Common myeloid progenitor, CD34-positive (primary cell): ENCODE results near the gene TANK.
"Not testable (repeated sequence)": the region's sequence is repeated elsewhere in the genome, so short reads cannot be mapped to it uniquely, and the experiment has no call there.

Experiments used
- CTCF ChIA-PET: fragments of 350-600 bp; sonication (Branson Sonifier 250); formaldehyde crosslinking; loops from one replicate; lab custom pipeline; 2021; ENCODE audit warnings: antibody characterized with exemption; lab: Charles Lee
- POLR2A ChIA-PET: fragments of 350-600 bp; sonication (Branson Sonifier 250); formaldehyde crosslinking; loops from one replicate; lab custom pipeline; 2021; ENCODE audit warnings: antibody characterized with exemption; lab: Charles Lee
- DNase-seq, 3 donors: peaks; one replicate each; pipeline versions ENCODE4 v3.0.0 to v3.0.0-alpha.2; 2013
- H3K27ac ChIP-seq, 2 experiments: 1 replicate in 1 of 2; 2 replicates in 1 of 2; pipeline ENCODE4 v1.7.0; 2013; ENCODE audit warnings: inconsistent platforms in 2 of 2, low read length in 2 of 2, mild to moderate bottlenecking in 2 of 2, low read depth in 1 of 2, moderate library complexity in 1 of 2; ENCODE audit not compliant: severe bottlenecking in 2 of 2, insufficient read depth in 1 of 2, poor library complexity in 1 of 2
- H3K27me3 ChIP-seq, 5 experiments: replicated peaks in 2 of 5; 1 replicate in 3 of 5; 2 replicates in 2 of 5; pipeline versions ENCODE4 v1.6.1 to v1.7.0; 2013; ENCODE audit warnings: low read length in 4 of 5, mild to moderate bottlenecking in 2 of 5, moderate library complexity in 2 of 5, inconsistent platforms in 1 of 5; ENCODE audit not compliant: insufficient read depth in 5 of 5, control insufficient read depth in 4 of 5
- H3K36me3 ChIP-seq, 4 experiments: 1 replicate in 2 of 4; 2 replicates in 2 of 4; pipeline versions ENCODE4 v1.6.1 to v1.7.0; 2013; ENCODE audit warnings: low read length in 3 of 4, control low read depth in 1 of 4, mild to moderate bottlenecking in 1 of 4; ENCODE audit not compliant: control insufficient read depth in 4 of 4, insufficient read depth in 4 of 4
- H3K4me1 ChIP-seq, 4 experiments: 1 replicate in 3 of 4; 2 replicates in 1 of 4; pipeline versions ENCODE4 v1.6.1 to v1.7.1; 2013; ENCODE audit warnings: low read length in 3 of 4, mild to moderate bottlenecking in 3 of 4, control low read depth in 1 of 4, inconsistent platforms in 1 of 4, moderate library complexity in 1 of 4; ENCODE audit not compliant: control insufficient read depth in 4 of 4, insufficient read depth in 4 of 4; ENCODE audit errors: control extremely low read depth in 1 of 4
- H3K4me3 ChIP-seq, 7 experiments: 1 replicate in 4 of 7; 2 replicates in 3 of 7; pipeline versions ENCODE4 v1.5.1 to v1.7.0; 2013; ENCODE audit warnings: mild to moderate bottlenecking in 7 of 7, low read length in 6 of 7, moderate library complexity in 6 of 7, inconsistent platforms in 2 of 7, low read depth in 2 of 7, control low read depth in 1 of 7; ENCODE audit not compliant: insufficient read depth in 4 of 7, control insufficient read depth in 1 of 7; ENCODE audit errors: extremely low read depth in 1 of 7
- H3K9me3 ChIP-seq, 5 experiments: 1 replicate in 4 of 5; 2 replicates in 1 of 5; pipeline versions ENCODE4 v1.6.1 to v1.7.1; 2013; ENCODE audit warnings: low read length in 4 of 5, mild to moderate bottlenecking in 2 of 5, inconsistent platforms in 1 of 5, low read depth in 1 of 5, moderate library complexity in 1 of 5; ENCODE audit not compliant: control insufficient read depth in 4 of 5, insufficient read depth in 2 of 5; ENCODE audit errors: control extremely low read depth in 1 of 5
- WGBS: methylation state at CpG from one replicate; pipeline ENCODE4 v1.1.5; 2013; ENCODE audit not compliant: insufficient coverage; 5-methylcytosine and 5-hydroxymethylcytosine counted together

The TANK gene

GRCh38 chr2:161172901-161173540, 12.8 kb downstream of the TANK start:
- Histone ChIP-seq H3K27ac (no peak overlapping the region), H3K4me3 (no peak overlapping the region), H3K36me3 (peaks cover 2 to 34% (median 10%) of the 10 kb centered on the region in 4 experiments), H3K4me1 (peaks cover 0 to 15% (median 13%) of the 10 kb centered on the region in 4 experiments), H3K9me3 (peaks cover 0 to 11% (median 0%) of the 10 kb centered on the region in 5 experiments), H3K27me3 (no peaks in the 10 kb centered on the region)
- ChIA-PET POLR2A (interaction anchor here (0.6 kb wide), 1 partner anchor 26 kb away, joined by 4 read pairs; no protein-coding TSS in a partner anchor), CTCF (interaction anchor here (1.0 kb wide), 1 partner anchor 27 kb away, joined by 3 read pairs; no protein-coding TSS in a partner anchor)
- WGBS, result 93% methylated on average over 3 of the region's 4 CpGs
- DNase-seq, result no peak

- ChIA-PET POLR2A (interaction anchor here (0.6 kb wide), 1 partner anchor 25 kb away, joined by 4 read pairs; no protein-coding TSS in a partner anchor), CTCF (interaction anchor here (1.0 kb wide), 2 partner anchors 10 to 28 kb away, joined by 3 to 5 read pairs; no protein-coding TSS in a partner anchor)
- Histone ChIP-seq H3K36me3 (peaks cover 2 to 34% (median 10%) of the 10 kb centered on the region in 4 experiments), H3K9me3 (peaks cover 0 to 11% (median 0%) of the 10 kb centered on the region in 5 experiments), H3K27ac (no peak overlapping the region), H3K4me3 (no peak overlapping the region), H3K4me1 (peaks cover 0 to 15% (median 13%) of the 10 kb centered on the region in 4 experiments), H3K27me3 (no peaks in the 10 kb centered on the region)
- WGBS, result no CpG with 5 or more reads among the region's 2 CpGs
- no peak for DNase-seq
Observed at GRCh38 chr2:161173541-161174194, 13.4 kb downstream of the TANK start.

DNA sequence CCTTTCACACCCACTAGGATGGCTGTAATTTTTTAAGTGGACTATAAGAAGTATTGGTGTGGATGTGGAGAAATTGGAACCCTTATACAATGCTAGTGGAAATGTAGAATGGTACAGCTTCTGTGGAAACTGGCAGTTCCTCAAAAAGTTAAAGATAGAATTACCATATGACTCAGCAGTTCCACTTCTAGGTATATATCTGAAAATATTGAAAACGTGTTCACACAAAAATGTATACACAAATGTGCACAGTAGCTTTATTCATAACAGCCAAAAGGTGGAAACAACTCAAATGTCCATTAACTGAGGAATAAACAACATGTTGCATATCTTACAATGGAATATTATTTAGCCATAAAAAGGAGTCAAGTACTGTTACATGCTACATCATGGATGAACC, 17.7 kb downstream of the TANK start:
- H3K36me3 ChIP-seq, result peaks cover 11 to 59% (median 27%) of the 10 kb centered on the region in 4 experiments
- H3K4me1 ChIP-seq, result no peaks in the 10 kb centered on the region
- H3K27me3 ChIP-seq, result no peaks in the 10 kb centered on the region
- CTCF ChIA-PET, result no interaction called here
- peak in 2 of 3 donors; percentile 22 to 52 for DNase-seq
- no peak overlapping the region for H3K4me3 ChIP-seq
- no peak overlapping the region for H3K27ac ChIP-seq
- POLR2A ChIA-PET, result interaction anchor here (0.6 kb wide), 1 partner anchor 18 kb away, joined by 3 read pairs; the partner anchor contains the start of gene TANK
- no CpG with 5 or more reads among the region's 1 CpG for WGBS
- peaks cover 0 to 11% (median 0%) of the 10 kb centered on the region in 5 experiments for H3K9me3 ChIP-seq

DNA sequence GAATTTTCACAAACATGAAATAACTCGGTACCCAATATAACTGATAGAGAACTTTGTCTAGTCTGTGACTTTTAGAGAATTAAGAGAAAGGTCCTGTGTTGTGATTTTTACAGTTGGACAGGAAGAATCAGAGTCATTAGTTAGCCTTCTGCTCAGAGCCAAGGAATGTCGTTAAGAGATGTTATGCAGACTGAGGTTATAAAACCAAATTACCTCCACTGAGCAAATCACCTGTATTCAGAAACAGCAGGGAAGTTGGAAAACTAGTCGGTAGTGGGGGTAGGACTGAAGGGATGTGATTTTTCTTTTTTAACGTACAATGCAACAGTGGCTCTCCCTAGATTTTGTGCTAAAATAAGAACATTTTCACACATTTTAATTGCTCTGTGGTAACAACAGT, 18.5 kb downstream of the TANK start:
- peaks cover 0 to 11% (median 0%) of the 10 kb centered on the region in 5 experiments for H3K9me3 ChIP-seq
- no peak overlapping the region for H3K27ac ChIP-seq
- no peaks in the 10 kb centered on the region for H3K27me3 ChIP-seq
- H3K4me3 ChIP-seq, result no peak overlapping the region
- H3K36me3 ChIP-seq, result peaks cover 11 to 54% (median 27%) of the 10 kb centered on the region in 4 experiments
- no peak for DNase-seq
- WGBS, result 100% methylated on average over 1 of the region's 4 CpGs
- ChIA-PET CTCF (no interaction called here), POLR2A (no interaction called here)
- no peaks in the 10 kb centered on the region for H3K4me1 ChIP-seq

DNA sequence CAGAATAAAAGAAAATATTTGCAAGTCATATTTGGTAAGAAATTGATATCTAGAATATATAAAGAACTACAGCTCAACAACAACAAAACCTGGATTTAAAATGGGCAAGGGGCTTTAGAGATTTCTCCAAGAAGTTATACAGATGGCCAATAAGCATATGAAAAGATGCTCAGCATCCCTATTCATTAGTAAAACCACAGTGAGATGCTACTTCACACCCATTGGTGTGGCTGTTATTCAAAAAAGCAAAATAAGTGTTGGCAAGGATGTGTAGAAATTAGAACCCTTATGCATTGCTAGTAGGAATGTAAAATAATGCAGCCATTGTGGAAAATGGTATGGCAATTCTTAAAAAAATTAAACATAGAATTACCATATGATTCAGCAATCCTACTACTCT, 29.8 kb downstream of the TANK start:
- Histone ChIP-seq H3K9me3 (no peaks in the 10 kb centered on the region), H3K27me3 (no peaks in the 10 kb centered on the region), H3K4me3 (no peak overlapping the region), H3K27ac (no peak overlapping the region), H3K4me1 (no peaks in the 10 kb centered on the region), H3K36me3 (peaks cover 11 to 40% (median 25%) of the 10 kb centered on the region in 4 experiments)
- no peak for DNase-seq
- CTCF ChIA-PET, result no interaction called here
- POLR2A ChIA-PET, result no interaction called here

GRCh38 chr2:161195602-161196001, 35.4 kb downstream of the TANK start:
- H3K4me1 ChIP-seq, H3K27me3 ChIP-seq, CTCF ChIA-PET, H3K4me3 ChIP-seq, POLR2A ChIA-PET, H3K27ac ChIP-seq, H3K9me3 ChIP-seq, DNase-seq: not testable (repeated sequence)
- 96% methylated on average over 4 of the region's 4 CpGs for WGBS
- H3K36me3 ChIP-seq, result peaks cover 15 to 48% (median 29%) of the 10 kb centered on the region in 4 experiments
